ENCODE results near the gene IFT80. TPM values are rescaled to one million over a fixed set of nuclear protein-coding genes. Genes with fewer than 3 reads are reported as not detected.
A peak's percentile ranks its signal among the peaks of the same experiment; 100 is the strongest.
"Not testable (repeated sequence)": the region's sequence is repeated elsewhere in the genome, so short reads cannot be mapped to it uniquely, and the experiment has no call there.

IFT80 gene
- total RNA-seq, 6 experiments from 2014 or later = 23.4 to 28.1 (median 24.6) TPM

DNA sequence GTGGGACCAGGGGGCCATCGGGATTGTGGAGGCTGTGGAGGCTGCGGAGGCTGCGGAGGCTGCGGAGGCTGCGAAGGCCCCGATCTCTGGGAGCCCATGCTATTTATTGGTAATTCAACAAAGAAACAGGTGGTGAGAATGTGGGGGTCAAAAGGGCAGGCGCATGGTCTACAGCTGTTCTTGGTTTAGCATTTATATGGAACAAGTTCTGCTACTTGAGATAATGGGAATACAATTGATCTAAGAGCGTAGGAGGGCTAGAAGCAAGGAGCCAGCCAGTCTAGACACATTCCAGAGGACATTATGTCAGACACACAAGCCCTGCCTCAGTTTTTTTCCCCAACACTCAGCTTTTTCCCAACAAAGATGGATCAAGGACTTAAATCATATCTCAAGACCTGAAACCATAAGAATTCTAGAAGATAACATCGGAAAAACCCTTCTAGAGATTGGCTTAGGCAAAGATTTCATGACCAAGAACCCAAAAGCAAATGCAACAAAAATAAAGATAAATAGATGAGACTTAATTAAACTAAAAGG, 153.7 kb downstream of the IFT80 start:
- TF ChIP-seq, protein P1, sequence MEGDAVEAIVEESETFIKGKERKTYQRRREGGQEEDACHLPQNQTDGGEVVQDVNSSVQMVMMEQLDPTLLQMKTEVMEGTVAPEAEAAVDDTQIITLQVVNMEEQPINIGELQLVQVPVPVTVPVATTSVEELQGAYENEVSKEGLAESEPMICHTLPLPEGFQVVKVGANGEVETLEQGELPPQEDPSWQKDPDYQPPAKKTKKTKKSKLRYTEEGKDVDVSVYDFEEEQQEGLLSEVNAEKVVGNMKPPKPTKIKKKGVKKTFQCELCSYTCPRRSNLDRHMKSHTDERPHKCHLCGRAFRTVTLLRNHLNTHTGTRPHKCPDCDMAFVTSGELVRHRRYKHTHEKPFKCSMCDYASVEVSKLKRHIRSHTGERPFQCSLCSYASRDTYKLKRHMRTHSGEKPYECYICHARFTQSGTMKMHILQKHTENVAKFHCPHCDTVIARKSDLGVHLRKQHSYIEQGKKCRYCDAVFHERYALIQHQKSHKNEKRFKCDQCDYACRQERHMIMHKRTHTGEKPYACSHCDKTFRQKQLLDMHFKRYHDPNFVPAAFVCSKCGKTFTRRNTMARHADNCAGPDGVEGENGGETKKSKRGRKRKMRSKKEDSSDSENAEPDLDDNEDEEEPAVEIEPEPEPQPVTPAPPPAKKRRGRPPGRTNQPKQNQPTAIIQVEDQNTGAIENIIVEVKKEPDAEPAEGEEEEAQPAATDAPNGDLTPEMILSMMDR (IDR thresholded peaks at IDR 0.05) = no peak

DNA sequence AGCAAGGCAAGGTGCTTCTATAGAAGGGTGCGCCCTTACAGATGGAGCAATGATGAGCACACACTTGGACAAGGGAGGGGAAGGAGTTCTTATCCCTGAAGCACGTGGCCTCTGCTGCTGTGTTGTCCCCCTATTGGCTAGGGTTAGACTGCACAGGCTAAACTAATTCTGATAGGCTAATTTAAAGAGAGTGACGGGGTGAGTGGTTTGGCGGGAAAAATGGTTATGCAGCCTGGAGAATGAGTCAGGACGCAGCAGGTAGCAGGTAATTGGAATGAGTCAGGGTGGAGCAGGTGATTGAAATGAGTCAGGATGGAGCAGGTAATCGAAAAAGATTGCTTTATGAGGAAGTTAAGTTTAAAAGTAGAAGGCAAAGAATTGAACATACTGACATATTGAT, 158.3 kb downstream of the IFT80 start:
- not testable (repeated sequence) for H3K4me3 Mint-ChIP-seq; H3K36me3 Mint-ChIP-seq (ENCODE audit: low read depth); H3K27me3 Mint-ChIP-seq (ENCODE audit: insufficient read depth); DNase-seq; H3K9me3 Mint-ChIP-seq; H3K4me1 Mint-ChIP-seq (ENCODE audit: low read depth); H3K27ac Mint-ChIP-seq

More for the DNA sequence above, 153.7 kb downstream of the IFT80 start:
- Mint-ChIP-seq H3K4me3 (no peak overlapping the region), H3K27ac (no peak overlapping the region), H3K36me3 (ENCODE audit: low read depth) (0 out of 2 replicates have a peak, but pooled peaks cover 5% of the 10 kb centered on the region), H3K27me3 (ENCODE audit: insufficient read depth) (no peaks in the 10 kb centered on the region; the same call in 1 of the 2 replicates), H3K4me1 (ENCODE audit: low read depth) (no peaks in the 10 kb centered on the region), H3K9me3 (no peaks in the 10 kb centered on the region)
- DNase-seq = no peak

DNA sequence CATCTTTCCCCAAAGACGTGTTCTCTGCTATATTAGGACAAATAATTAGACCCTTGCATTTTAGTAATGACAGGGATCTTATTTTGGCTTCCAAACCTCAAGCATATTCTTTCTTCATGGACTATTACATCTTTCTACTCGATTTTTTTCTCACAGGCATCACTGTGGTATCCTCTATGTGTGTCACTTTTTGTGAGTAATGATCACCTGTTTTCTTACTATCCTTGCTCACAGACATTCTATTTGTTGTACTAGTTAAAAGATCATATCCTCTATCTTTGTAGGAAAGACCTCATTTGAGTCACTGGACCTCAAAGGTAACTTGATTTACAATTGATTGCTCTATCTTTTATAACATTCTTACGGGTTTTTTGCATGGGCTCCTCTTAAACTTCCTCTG, 167.0 kb downstream of the IFT80 start:
- H3K4me3 Mint-ChIP-seq = no peak overlapping the region; the same call in 1 of the 2 replicates
- no peak overlapping the region for H3K27ac Mint-ChIP-seq
- H3K4me1 Mint-ChIP-seq (ENCODE audit: low read depth) = peaks cover 16% of the 10 kb centered on the region
- H3K9me3 Mint-ChIP-seq = no peaks in the 10 kb centered on the region
- no peak for DNase-seq
- TF ChIP-seq, protein P1 (IDR thresholded peaks at IDR 0.05) = no peak
- peaks cover 3% of the 10 kb centered on the region; the same call in 1 of the 2 replicates for H3K27me3 Mint-ChIP-seq (ENCODE audit: insufficient read depth)
- H3K36me3 Mint-ChIP-seq (ENCODE audit: low read depth) = no peaks in the 10 kb centered on the region

DNA sequence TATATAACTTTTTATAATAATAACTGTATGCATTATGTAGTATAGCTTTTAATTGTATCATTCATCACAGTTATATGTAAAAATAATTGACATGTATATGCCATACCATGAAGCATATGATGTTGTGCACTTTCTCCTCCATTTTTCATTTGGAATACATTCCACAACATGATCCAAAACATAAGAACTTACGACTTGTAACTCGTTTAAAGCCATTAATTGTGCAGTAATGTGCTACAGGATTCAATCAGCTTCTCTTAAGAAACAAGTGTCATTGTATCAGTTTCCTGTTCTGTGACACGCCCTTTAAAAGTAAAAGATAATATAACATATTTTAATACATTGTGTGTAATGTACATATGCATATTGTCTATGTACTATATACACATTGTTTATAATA, 171.6 kb downstream of the IFT80 start:
- Mint-ChIP-seq H3K4me3 (no peak overlapping the region), H3K27me3 (ENCODE audit: insufficient read depth) (no peaks in the 10 kb centered on the region), H3K9me3 (no peaks in the 10 kb centered on the region), H3K4me1 (ENCODE audit: low read depth) (peaks cover 18% of the 10 kb centered on the region), H3K27ac (no peak overlapping the region), H3K36me3 (ENCODE audit: low read depth) (no peaks in the 10 kb centered on the region)
- no peak for DNase-seq
- TF ChIP-seq, protein P1 (IDR thresholded peaks at IDR 0.05) = no peak

DNA sequence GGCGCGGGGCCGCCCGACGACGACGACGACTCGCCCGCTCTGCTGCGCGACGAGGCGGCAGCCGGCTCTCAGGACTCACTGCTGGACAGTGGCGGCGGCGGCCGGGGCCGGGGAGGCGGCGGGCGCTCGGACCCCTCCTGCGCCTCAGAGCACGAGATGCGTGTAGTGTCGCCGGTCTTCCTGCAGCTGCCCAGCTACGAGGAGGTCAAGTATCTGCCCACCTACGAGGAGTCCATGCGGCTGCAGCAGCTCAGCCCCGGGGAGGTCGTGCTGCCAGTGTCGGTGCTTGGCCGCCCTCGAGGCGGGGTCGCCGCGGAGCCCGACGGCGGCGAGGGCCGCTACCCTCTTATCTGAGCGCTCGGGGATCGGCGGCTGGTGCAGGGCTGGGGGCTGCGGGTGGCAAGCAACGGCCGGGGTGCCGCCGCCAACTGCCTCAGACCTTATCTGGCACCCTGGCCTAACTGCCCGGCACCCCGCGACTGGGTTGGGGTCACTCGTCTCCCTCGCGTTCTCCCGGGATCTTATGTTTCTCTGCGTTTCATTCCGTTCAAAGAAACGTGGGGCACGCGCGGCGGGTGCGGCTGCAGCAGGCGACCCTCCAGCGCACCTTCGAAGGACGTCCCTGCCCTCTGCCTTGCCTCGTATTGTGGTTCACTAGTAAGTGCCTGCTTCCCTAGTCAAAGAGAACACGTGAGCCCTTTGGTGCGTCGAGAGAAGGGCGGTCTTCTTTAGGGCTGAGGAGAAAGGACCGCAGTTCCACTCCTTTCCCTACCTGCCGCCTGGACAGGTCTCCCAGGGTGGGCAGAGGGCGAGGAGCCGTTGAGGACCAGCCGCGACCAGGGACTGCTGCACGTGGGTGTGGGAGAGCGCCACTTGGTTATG, 172.8 kb downstream of the IFT80 start:
- no peak for DNase-seq
- TF ChIP-seq, protein P1 (IDR thresholded peaks at IDR 0.05) = no peak
- no peaks in the 10 kb centered on the region for H3K9me3 Mint-ChIP-seq
- no peaks in the 10 kb centered on the region for H3K27me3 Mint-ChIP-seq (ENCODE audit: insufficient read depth)
- H3K4me3 Mint-ChIP-seq = peak overlapping the region; percentile 80
- peaks cover 6% of the 10 kb centered on the region for H3K4me1 Mint-ChIP-seq (ENCODE audit: low read depth)
- no peak overlapping the region for H3K27ac Mint-ChIP-seq
- no peaks in the 10 kb centered on the region for H3K36me3 Mint-ChIP-seq (ENCODE audit: low read depth)

Data from HFFc6 (cell line).